ELR (cell line): Measurements from ENCODE around the gene GNAS-AS1.
A peak's percentile ranks its signal among the peaks of the same experiment; 100 is the strongest.

ENCODE experiments used
- DNase-seq: peaks from one replicate; pipeline ENCODE4 v3.0.0-alpha.2; 2015; ENCODE audit warnings: low read depth

GNAS-AS1 gene

GRCh38 chr20:58850693-58851174, at the start of gene GNAS-AS1:
TSS of gene GNAS-AS1 (minus strand) at chr20:58850902.
- DNase-seq, result peak; percentile 88

DNA sequence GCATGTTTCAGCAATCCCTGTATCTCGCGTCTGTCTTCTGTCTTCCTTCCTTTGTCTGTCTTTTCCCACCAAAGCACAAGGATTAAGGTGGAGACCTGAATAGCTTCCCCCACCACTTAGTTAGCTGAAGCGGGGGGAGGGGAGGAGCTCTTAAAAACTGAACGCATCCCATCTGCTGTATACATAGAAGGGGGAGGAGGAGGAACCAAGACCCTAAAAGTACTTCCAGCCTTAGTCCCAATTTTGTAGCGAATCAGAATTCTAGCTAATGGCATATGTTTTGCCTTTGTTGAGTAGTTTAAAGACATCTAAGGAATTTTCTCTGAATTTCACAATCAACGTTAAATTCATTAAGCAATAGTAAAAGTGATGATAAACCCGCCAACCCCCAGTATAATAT, 49.7 kb upstream of the GNAS-AS1 start:
- DNase-seq, result no peak

DNA sequence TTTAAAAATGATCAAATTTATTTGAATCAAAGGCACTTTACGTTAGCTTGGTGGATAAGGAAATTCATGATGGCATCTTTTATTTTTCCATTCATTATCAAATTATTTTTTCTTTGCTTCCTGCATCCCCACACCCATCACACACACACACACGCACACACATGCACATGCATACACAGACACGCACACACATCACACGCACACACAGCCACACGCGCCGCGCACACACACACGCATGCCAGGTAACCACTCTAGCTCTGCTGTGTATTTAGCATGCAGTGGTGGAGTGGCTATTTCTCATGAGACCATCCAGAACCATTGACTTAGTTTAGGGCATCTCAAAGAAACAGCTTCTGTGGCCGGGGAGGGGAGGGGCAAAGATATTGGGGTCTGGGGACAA, 48.8 kb upstream of the GNAS-AS1 start:
- DNase-seq, result no peak

GRCh38 chr20:58898629-58899408, 48.1 kb upstream of the GNAS-AS1 start:
- no peak for DNase-seq

- DNase-seq, result no peak
These were observed 46.8 kb upstream of the GNAS-AS1 start for GRCh38 chr20:58897488-58897887.

DNA sequence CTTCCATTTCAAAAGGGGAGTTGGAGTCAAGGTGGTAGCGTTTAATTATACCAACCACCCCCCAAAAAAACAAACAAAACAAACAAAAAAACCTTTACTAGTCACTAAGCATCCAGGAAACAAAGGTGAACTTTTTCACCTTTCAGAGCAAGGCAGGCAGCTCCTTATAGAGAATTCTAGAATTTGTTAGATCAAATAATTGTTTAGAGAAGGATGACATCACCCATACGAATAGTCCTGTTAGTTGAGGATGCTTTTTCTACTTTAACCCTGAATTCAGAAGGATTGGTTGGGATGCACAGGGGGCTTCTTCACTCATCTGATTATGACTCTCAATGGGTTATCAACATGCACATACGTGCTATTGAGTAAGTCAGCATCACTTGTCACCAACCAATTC, 46.1 kb upstream of the GNAS-AS1 start:
- DNase-seq, result no peak

GRCh38 chr20:58895448-58896180, 44.9 kb upstream of the GNAS-AS1 start:
- DNase-seq, result no peak

- DNase-seq, result no peak
These were observed 44.1 kb upstream of the GNAS-AS1 start for GRCh38 chr20:58894652-58895447.

GRCh38 chr20:58893355-58894120, 42.8 kb upstream of the GNAS-AS1 start:
- peak; percentile 17 for DNase-seq

DNA sequence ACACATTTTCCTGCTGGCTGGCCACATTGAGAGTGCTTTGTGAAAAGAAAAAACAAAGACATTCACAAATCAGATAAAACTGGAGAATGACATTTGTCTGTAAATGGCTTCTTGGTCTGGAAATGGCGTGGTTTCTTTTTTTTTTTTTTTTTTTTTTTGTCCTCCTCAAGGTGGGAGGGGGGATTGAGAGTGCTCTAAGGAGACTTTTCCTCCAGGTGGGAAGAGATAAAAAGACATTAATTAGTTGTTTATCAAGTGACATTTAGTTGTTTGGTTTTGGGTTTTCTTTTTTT, 42.2 kb upstream of the GNAS-AS1 start:
- DNase-seq, result no peak

DNA sequence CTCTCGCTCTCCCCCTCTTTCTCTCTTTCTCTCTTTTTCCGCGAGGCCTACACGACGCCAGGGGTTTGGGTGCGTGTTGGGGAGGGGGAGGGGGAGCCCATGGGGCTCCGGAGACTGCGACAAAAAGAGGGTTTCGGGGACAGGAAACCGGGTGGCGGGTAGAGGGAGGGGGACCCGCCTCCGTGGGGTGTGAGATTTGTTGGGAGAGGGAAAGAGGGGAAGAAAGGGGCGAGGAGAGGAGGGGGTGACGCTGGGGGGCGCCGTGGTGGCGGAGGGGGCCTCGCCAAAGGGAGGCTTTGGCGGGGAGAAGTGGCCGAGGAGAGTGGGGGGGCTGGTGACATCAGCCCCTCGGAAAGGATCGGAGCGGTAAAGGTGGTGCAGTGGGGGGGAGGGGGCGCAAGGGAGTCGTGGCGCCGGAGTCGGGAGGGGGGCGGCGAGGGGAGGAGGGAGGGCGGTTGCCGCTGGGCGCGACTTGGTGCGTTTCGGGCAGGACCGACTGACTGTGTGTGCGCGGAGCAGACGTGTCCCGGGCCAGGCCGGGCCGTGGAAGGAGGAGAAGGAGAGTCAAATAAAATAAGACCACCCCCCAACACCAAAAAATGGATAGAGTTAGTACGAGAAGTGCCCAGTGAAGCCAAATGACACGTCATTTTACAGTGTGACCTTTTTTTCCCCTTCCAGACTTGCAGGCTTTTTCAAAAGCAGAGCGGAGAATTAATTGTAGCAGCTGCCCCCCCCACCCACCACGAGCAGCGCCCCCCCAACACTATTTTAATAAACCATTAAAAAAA, 41.6 kb upstream of the GNAS-AS1 start:
- peak; percentile 78 for DNase-seq

- peak; percentile 67 for DNase-seq
These were observed 41.0 kb upstream of the GNAS-AS1 start for GRCh38 chr20:58891718-58892140.

GRCh38 chr20:58891086-58891717, 40.5 kb upstream of the GNAS-AS1 start:
- peak; percentile 76 for DNase-seq

DNA sequence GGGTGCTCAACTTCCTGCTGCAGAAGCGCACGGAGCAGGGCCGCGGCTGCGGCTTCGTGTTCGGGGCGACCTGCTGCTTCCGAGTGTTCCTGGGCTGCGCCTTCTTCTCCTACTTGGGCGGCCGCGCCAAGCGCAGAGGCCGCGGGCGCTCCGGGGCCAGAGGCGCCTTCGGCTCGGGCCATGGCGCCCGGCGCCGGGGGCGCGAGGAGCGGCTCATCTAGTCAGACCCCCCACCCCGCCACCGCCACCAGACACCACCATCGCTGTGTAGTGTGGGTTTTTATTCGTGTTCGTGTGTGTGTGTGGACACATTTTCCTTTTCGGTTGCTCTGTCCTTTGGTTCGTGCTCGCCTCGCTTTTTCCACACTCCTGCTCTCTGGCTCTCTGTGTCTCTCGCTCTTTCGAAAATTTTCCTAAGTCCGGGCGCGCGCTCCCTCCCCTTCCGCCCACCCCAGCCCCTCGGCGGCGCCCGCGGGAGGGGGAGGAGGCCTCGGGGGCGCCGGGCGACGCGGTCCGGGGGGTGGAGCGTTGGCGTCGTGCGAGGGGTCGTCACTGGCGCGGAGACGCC, 39.9 kb upstream of the GNAS-AS1 start:
- peak; percentile 85 for DNase-seq

- DNase-seq, result peak; percentile 23
These were observed 39.3 kb upstream of the GNAS-AS1 start for GRCh38 chr20:58889798-58890517.

DNA sequence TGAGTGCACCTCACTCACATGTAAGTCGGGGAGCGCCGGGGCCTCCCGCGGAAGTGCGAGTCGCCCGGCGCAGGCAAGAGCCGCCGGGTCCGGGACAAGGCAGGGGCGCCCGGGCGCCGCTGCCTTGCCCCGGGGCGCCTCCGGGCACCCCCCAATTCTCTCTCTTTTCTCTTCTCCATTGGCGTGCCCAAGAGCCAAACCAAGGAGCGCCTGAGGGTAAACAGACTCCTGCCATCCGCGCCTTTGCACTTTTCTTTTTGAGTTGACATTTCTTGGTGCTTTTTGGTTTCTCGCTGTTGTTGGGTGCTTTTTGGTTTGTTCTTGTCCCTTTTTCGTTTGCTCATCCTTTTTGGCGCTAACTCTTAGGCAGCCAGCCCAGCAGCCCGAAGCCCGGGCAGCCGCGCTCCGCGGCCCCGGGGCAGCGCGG, 38.6 kb upstream of the GNAS-AS1 start:
- DNase-seq, result no peak

DNA sequence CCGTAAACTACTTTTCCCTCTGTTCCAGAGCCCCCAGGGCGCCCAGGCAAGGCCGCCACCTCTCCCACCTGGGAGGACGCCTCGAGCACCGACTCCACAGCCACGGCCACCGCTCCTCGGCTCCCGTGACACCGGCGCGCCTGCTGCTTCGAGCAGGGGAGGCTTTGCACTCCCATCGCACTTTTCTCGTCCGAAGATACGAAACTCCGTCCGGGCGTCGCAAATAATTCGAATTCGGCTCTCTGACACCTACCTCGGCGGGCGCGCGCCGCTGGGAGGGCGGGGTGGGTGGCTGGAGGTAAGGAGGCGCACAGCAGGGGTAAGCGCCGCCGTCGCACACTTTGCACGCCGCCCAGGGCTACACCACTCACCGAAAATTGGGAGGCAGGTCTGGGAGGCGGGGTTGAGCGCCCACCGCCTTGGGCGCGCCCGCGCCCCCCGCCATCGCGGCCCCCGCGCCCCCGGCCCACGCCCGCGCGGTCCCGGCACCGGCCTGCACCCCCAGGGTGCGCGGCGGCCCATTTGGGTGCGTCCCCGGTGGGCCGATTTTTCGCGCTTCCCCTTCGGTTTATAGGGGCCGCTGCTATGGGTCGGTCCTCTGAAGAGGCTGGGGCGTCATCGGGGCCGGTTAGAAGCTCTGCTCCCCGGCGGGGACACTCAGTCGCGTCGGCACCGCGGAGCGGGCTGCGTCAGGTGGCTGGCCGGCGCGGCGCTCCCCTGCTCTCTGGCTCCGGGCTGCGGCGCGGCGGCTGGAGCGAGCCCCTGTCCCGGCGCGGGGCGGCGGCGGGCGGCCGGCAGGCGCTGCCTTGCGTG, 38.0 kb upstream of the GNAS-AS1 start:
- peak; percentile 84 for DNase-seq

- no peak for DNase-seq
These were observed 37.4 kb upstream of the GNAS-AS1 start for GRCh38 chr20:58888103-58888502.

- DNase-seq, result no peak
These were observed 35.8 kb upstream of the GNAS-AS1 start for GRCh38 chr20:58886546-58886945.
